ENCODE results near the gene DMXL1. TPM values are rescaled to one million over a fixed set of nuclear protein-coding genes. Genes with fewer than 3 reads are reported as not detected.

DMXL1 gene
- total and polyA plus RNA-seq, 3 donors from 2014 or later, result 16.0 to 93.3 (median 63.9) TPM

DNA sequence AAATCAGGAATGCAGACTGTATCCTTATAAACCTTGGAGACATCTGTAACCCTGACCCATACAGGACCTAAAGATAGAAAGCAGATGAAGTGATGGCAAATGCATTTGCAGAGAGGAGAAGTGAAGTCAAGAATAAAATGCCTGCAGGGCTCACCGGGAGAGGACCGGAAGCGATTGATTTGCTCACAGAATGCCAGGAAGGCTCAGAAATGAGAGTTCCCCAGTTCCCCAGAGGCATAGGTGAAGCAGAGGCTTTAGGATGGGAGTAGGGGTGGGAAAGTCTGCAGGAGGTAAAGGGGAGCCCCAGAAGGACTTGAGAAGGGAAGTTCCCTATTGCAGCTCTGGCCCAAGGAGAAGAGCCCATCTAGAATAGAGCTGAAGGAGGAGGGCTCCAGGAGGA lies 221.0 kb downstream of the DMXL1 start:
- 60 to 88% methylated on average over 2 to 3 of the region's 3 CpGs for WGBS, 2 donors
- intact Hi-C loops (cut with DNase I; ENCODE audit: low total_unique reads), result no loop called here
- Histone ChIP-seq H3K27ac (no peak overlapping the region), H3K4me1 (peaks cover 3% of the 10 kb centered on the region), H3K36me3 (ENCODE audit: low read depth, missing control alignments) (no peaks in the 10 kb centered on the region), H3K27me3 (no peaks in the 10 kb centered on the region), H3K4me3 (no peak overlapping the region), H3K9me3 (no peaks in the 10 kb centered on the region)
- no peak for DNase-seq
- TF ChIP-seq CTCF (IDR thresholded peaks at IDR 0.05) (no peak), POLR2A (IDR thresholded peaks at IDR 0.05) (no peak)

DNA sequence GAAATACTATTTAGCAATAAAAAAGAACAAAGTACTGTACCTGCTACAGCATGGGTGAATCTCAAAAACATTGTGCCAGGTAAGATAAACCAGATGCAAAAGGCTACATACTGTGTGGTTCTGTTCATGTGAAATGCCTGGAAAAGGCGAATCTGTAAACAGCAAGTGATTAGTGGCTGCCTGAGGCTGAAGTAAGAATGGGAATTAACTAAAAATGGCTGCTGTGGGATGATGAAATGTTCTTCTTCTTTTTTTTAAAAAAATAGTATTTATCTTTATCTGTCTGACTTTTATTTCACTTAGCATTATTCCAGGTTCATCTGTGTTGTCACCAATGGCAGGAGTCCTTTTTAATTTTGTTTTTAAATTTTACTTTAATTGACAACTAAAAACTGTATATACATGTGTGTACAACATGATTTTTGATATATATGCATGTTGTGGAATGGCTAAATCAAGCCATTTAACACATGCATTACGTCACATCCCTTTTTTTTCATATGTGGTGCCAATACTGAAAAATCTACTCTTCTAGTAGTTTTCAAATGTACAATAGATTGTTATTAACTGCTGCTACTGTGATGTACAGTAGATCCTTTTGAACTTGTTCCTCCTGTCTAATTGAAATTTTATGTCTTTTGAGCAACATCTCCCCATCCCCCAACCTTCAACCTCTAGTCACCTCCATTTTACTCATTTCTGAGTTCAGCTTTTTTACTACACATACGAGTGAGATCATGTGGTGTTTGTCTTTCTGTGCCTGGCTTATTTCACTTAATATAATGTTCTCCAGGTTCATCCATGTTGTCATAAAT lies 222.0 kb downstream of the DMXL1 start:
- intact Hi-C loops (cut with DNase I; ENCODE audit: low total_unique reads), result no loop called here
- Histone ChIP-seq H3K9me3 (no peaks in the 10 kb centered on the region), H3K36me3 (ENCODE audit: low read depth, missing control alignments) (no peaks in the 10 kb centered on the region), H3K4me3 (no peak overlapping the region), H3K27me3 (no peaks in the 10 kb centered on the region), H3K4me1 (peaks cover 3% of the 10 kb centered on the region), H3K27ac (no peak overlapping the region)
- no peak for DNase-seq
- WGBS, 2 donors, result 83 to 86% methylated on average over 3 of the region's 3 CpGs
- no peak for TF ChIP-seq POLR2A (IDR thresholded peaks at IDR 0.05)
- no peak for TF ChIP-seq CTCF (IDR thresholded peaks at IDR 0.05)

DNA sequence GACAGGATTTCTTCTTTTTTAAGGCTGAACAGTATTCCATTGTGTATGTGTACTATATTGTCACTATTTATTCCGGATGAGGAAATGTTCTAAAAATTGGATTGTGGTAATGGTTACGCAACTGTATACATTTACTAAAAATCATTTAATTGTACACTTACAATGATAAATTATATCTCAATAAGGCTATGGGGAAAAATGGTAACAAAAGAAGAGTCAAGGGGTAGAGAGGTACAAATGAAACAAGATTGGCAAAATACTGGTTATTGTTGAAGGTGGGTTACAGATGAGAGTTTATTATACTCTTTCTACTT lies 222.6 kb downstream of the DMXL1 start:
- DNase-seq, result no peak
- TF ChIP-seq POLR2A (IDR thresholded peaks at IDR 0.05), result no peak
- no peak for TF ChIP-seq CTCF (IDR thresholded peaks at IDR 0.05)
- H3K4me1 ChIP-seq, result peaks cover 3% of the 10 kb centered on the region
- intact Hi-C loops (cut with DNase I; ENCODE audit: low total_unique reads), result no loop called here
- WGBS, 2 donors, result 90 to 93% methylated on average over 2 of the region's 2 CpGs
- no peaks in the 10 kb centered on the region for H3K27me3 ChIP-seq
- H3K27ac ChIP-seq, result no peak overlapping the region
- no peak overlapping the region for H3K4me3 ChIP-seq
- H3K36me3 ChIP-seq (ENCODE audit: low read depth, missing control alignments), result no peaks in the 10 kb centered on the region
- no peaks in the 10 kb centered on the region for H3K9me3 ChIP-seq

Small RNAs within 50 kb of the gene (microRNA-seq; reads per million reads assigned to microRNA genes)
- gene MIR5706 (ENCODE audit: borderline number of aligned reads in 2 of 2, borderline replicate concordance in 1 of 2), result 0 reads per million in 2 donors

Small RNAs within 50 kb of the gene (small RNA-seq; reads per million reads assigned to genes)
- gene LAMTOR3P2 (0 reads per million in 2 donors), gene MIR5706 (0 to 0.37 reads per million in 2 donors), gene RNU6-701P (0 to 0.09 reads per million in 2 donors)

Other genes with a start within 250 kb of the DMXL1 start
- 10 to 100 TPM; 15.8 to 19.7 TPM for gene DTWD2, start 82.5 kb upstream of the DMXL1 start, total RNA-seq
- 5.8 TPM for gene DTWD2, start 82.5 kb upstream of the DMXL1 start, polyA plus RNA-seq (ENCODE audit: insufficient read depth, low read depth, low replicate concordance)